ENCODE data around the gene MEAK7. TPM values are rescaled to one million over a fixed set of nuclear protein-coding genes. Genes with fewer than 3 reads are reported as not detected.
A peak's percentile ranks its signal among the peaks of the same experiment; 100 is the strongest.

The MEAK7 gene
- total and polyA plus RNA-seq, 4 experiments from 2014 or later: 3.3 to 16.8 (median 11.1) TPM

GRCh38 chr16:84507011-84507982, 2.8 kb upstream of the MEAK7 start:
- Mint-ChIP-seq H3K36me3 (peaks cover 0 to 4% of the 10 kb centered on the region in 2 donors), H3K27me3 (no peaks in the 10 kb centered on the region), H3K9me3 (peaks cover 0 to 2% (median 0%) of the 10 kb centered on the region in 8 donors), H3K4me3 (peak overlapping the region; percentile 53 to 94 (median 72)), H3K27ac (peak overlapping the region; percentile 36 to 86 (median 75)), H3K4me1 (peaks cover 40 to 71% (median 54%) of the 10 kb centered on the region in 4 donors)
- H3K4me3 ChIP-seq (ENCODE audit: low read length in 2 of 2): peak overlapping the region in 1 of 2 donors; percentile 38
- no peak overlapping the region for H3K27ac ChIP-seq (ENCODE audit: low read depth, low read length)
- intact Hi-C loops (cut with micrococcal nuclease): no loop called here
- POLR2A ChIA-PET (ENCODE audit: partially characterized antibody): interaction anchor here (1.1 to 5.6 kb wide), 18 partner anchors 9 to 391 kb away, joined by 3 to 56 read pairs (median 7); partner anchors contain the start of genes COTL1, KLHL36 and MBTPS1
- peaks cover 68% of the 10 kb centered on the region for H3K4me1 ChIP-seq (ENCODE audit: insufficient read depth, low read length)
- no peaks in the 10 kb centered on the region for H3K36me3 ChIP-seq (ENCODE audit: insufficient read depth, low read length)
- H3K27me3 ChIP-seq (ENCODE audit: insufficient read depth, low read length): no peaks in the 10 kb centered on the region
- CTCF ChIA-PET (ENCODE audit: partially characterized antibody): interaction anchor here (0.7 to 14.7 kb wide), 30 partner anchors 10 to 466 kb away, joined by 3 to 358 read pairs (median 6); partner anchors contain the start of genes COTL1 and TAF1C
- no peaks in the 10 kb centered on the region for H3K9me3 ChIP-seq (ENCODE audit: control insufficient read depth in 1 of 2, low read length in 2 of 2)
- peak in 2 of 5 donors; percentile 20 to 30 for DNase-seq

DNA sequence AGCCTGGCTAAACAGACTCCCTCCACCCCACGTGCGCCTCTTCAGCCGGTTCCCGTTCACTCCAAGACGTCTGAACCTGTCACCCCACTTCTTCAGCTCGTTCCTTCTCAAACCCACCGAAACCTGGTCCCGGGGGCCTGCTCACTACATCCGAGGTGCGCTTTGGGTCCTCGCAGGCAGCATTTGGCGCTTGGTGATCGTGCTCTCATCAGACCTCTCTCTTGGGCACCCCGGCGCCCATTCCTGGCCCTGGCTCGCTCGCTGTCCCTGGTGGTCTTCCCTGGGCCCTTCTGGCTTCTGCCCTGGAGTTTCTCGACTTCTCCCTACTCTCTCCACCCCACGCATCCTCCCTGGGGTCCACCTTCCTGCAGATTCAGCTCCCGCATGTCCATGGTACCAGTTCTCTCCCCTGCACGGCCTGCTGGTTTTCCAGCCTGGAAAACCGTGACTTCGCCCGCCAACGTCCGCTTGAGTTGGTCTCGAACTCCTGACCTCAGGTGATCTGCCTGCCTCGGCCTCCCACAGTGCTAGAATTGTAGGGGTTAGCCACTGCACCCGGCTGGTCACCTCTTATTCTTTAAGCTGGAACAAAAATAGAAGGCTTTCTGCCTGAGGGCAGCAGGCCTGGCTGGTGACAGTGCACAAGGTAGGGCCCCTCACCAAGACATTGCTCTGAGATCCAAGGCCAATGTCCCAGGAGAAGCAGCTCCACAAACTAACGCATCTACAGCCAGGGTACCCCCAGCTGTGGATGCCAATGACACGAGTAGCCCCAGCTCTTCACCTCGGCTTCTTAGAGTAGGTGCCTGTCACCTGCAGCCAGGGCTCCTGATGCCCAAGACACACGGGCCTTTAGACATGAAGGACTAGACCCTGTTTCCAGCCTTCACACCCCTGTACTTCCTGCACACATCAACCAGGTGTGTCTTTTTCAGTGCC, 1.1 kb upstream of the MEAK7 start:
- H3K36me3 Mint-ChIP-seq: peaks cover 0 to 4% of the 10 kb centered on the region in 2 donors
- H3K9me3 Mint-ChIP-seq: no peaks in the 10 kb centered on the region
- CTCF ChIA-PET (ENCODE audit: partially characterized antibody): interaction anchor here (0.7 to 14.7 kb wide), 42 partner anchors 10 to 449 kb away, joined by 3 to 358 read pairs (median 4); partner anchors contain the start of genes COTL1 and KLHL36
- peak overlapping the region; percentile 87 to 94 (median 91) for H3K4me3 Mint-ChIP-seq
- H3K27me3 ChIP-seq (ENCODE audit: insufficient read depth, low read length): no peaks in the 10 kb centered on the region
- H3K36me3 ChIP-seq (ENCODE audit: insufficient read depth, low read length): no peaks in the 10 kb centered on the region
- POLR2A ChIA-PET (ENCODE audit: partially characterized antibody): interaction anchor here (0.7 to 5.6 kb wide), 25 partner anchors 9 to 389 kb away, joined by 3 to 56 read pairs (median 4); partner anchors contain the start of genes COTL1, KLHL36 and MBTPS1
- intact Hi-C loops (cut with micrococcal nuclease): loop anchor here (1.0 kb wide), 1 partner anchor 9 kb away; no protein-coding TSS in a partner anchor
- peak overlapping the region; percentile 84 to 85 for H3K4me3 ChIP-seq (ENCODE audit: low read length in 2 of 2)
- peaks cover 55% of the 10 kb centered on the region for H3K4me1 ChIP-seq (ENCODE audit: insufficient read depth, low read length)
- no peak for DNase-seq
- H3K9me3 ChIP-seq (ENCODE audit: control insufficient read depth in 1 of 2, low read length in 2 of 2): no peaks in the 10 kb centered on the region
- H3K27ac Mint-ChIP-seq: peak overlapping the region; percentile 80 to 92 (median 88)
- H3K27ac ChIP-seq (ENCODE audit: low read depth, low read length): peak overlapping the region; percentile 74
- no peaks in the 10 kb centered on the region for H3K27me3 Mint-ChIP-seq
- peaks cover 33 to 59% (median 44%) of the 10 kb centered on the region in 4 donors for H3K4me1 Mint-ChIP-seq

DNA sequence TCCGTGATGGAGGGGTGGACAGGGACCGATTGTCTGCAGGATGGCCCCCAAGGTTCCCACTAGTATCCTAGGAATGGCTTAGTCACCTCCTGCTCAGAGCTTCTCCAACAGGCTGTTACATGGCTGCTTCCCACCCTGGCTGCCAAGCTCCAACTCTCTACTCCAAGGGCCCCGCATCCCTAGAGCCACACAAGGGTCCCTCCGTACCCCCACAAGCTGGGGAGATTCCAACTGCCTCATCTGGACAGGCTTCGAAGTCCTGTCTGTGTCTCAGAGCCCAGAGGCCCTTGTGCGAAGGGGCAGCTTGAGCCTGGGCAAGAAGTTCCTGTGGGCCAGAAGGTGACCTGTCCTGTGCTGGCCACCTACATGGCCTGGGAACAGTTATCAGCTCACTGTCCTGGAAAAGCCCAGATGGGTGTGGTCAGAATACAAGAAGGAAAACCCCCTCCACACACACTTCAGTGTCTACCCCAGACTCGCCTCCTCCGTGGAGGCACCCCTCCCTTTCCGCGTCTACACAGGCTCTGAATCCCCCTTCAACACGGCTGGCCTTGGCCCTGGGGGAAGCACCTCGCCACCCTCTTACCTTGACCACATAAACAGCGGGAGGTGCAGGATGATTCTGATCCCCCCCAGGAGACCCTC, 586 bp downstream of the MEAK7 start:
- peak overlapping the region; percentile 61 to 94 (median 87) for H3K4me3 Mint-ChIP-seq
- intact Hi-C loops (cut with micrococcal nuclease): loop anchor here (1.0 to 5.0 kb wide), 3 partner anchors 196 to 523 kb away; partner anchors contain the start of gene KIAA0513
- Histone ChIP-seq H3K36me3 (ENCODE audit: insufficient read depth, low read length) (no peaks in the 10 kb centered on the region), H3K27me3 (ENCODE audit: insufficient read depth, low read length) (no peaks in the 10 kb centered on the region), H3K27ac (ENCODE audit: low read depth, low read length) (peak overlapping the region; percentile 74), H3K9me3 (ENCODE audit: control insufficient read depth in 1 of 2, low read length in 2 of 2) (no peaks in the 10 kb centered on the region), H3K4me3 (ENCODE audit: low read length in 2 of 2) (peak overlapping the region; percentile 84 to 85), H3K4me1 (ENCODE audit: insufficient read depth, low read length) (peaks cover 50% of the 10 kb centered on the region)
- H3K4me1 Mint-ChIP-seq: peaks cover 31 to 52% (median 42%) of the 10 kb centered on the region in 4 donors
- peaks cover 0 to 9% of the 10 kb centered on the region in 2 donors for H3K36me3 Mint-ChIP-seq
- H3K27ac Mint-ChIP-seq: peak overlapping the region; percentile 36 to 88 (median 67)
- no peaks in the 10 kb centered on the region for H3K27me3 Mint-ChIP-seq
- DNase-seq: peak in 1 of 5 donors; percentile 64
- ChIA-PET POLR2A (ENCODE audit: partially characterized antibody) (interaction anchor here (1.2 to 5.6 kb wide), 7 partner anchors 12 to 255 kb away, joined by 3 to 56 read pairs (median 5); partner anchors contain the start of gene COTL1), CTCF (ENCODE audit: partially characterized antibody) (interaction anchor here (0.7 to 14.7 kb wide), 7 partner anchors 8 to 235 kb away, joined by 3 to 358 read pairs (median 35); partner anchors contain the start of gene COTL1)
- no peaks in the 10 kb centered on the region for H3K9me3 Mint-ChIP-seq

GRCh38 chr16:84502581-84502980, 1.9 kb downstream of the MEAK7 start:
- DNase-seq: no peak
- Histone ChIP-seq H3K27ac (ENCODE audit: low read depth, low read length) (no peak overlapping the region), H3K9me3 (ENCODE audit: control insufficient read depth in 1 of 2, low read length in 2 of 2) (no peaks in the 10 kb centered on the region), H3K27me3 (ENCODE audit: insufficient read depth, low read length) (no peaks in the 10 kb centered on the region), H3K4me1 (ENCODE audit: insufficient read depth, low read length) (peaks cover 37% of the 10 kb centered on the region), H3K4me3 (ENCODE audit: low read length in 2 of 2) (no peak overlapping the region), H3K36me3 (ENCODE audit: insufficient read depth, low read length) (peaks cover 3% of the 10 kb centered on the region)
- intact Hi-C loops (cut with micrococcal nuclease): loop anchor here (5.0 kb wide), 2 partner anchors 415 to 525 kb away; partner anchors contain the start of gene KIAA0513
- Mint-ChIP-seq H3K27ac (peak overlapping the region in 3 of 7 donors; percentile 62 to 86 (median 71)), H3K36me3 (peaks cover 2 to 18% of the 10 kb centered on the region in 2 donors), H3K27me3 (no peaks in the 10 kb centered on the region), H3K9me3 (no peaks in the 10 kb centered on the region), H3K4me3 (peak overlapping the region in 3 of 8 donors; percentile 35 to 46 (median 42)), H3K4me1 (peaks cover 24 to 39% (median 32%) of the 10 kb centered on the region in 4 donors)
- POLR2A ChIA-PET (ENCODE audit: partially characterized antibody): no interaction called here
- CTCF ChIA-PET (ENCODE audit: partially characterized antibody): interaction anchor here (0.6 to 14.7 kb wide), 6 partner anchors 12 to 236 kb away, joined by 3 to 358 read pairs (median 6); partner anchors contain the start of gene COTL1

DNA sequence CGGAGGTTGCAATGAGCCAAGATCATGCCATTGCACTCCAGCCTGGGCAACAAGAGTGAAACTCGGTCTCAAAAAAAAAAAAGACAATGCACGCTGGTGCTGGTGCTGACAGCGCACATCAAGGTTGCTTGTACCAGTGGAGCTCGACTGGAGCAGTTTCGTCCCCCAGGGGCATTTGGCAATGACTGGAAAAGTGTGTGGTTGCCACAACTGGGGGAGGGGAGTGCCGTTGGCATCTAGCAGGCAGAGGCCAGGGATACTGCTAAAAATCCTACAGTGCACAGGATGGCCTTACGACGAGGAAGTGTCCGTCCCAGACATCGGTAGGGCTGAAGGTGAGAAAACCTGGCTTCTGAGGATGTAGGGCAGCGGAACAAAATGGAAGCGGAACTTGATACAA, 2.4 kb downstream of the MEAK7 start:
- peaks cover 8% of the 10 kb centered on the region for H3K36me3 ChIP-seq (ENCODE audit: insufficient read depth, low read length)
- no peaks in the 10 kb centered on the region for H3K9me3 ChIP-seq (ENCODE audit: control insufficient read depth in 1 of 2, low read length in 2 of 2)
- H3K4me1 ChIP-seq (ENCODE audit: insufficient read depth, low read length): peaks cover 32% of the 10 kb centered on the region
- Mint-ChIP-seq H3K4me3 (peak overlapping the region in 1 of 8 donors; percentile 42), H3K27me3 (no peaks in the 10 kb centered on the region), H3K9me3 (no peaks in the 10 kb centered on the region), H3K27ac (peak overlapping the region in 2 of 7 donors; percentile 36 to 42), H3K4me1 (peaks cover 19 to 34% (median 27%) of the 10 kb centered on the region in 4 donors), H3K36me3 (peaks cover 7 to 23% of the 10 kb centered on the region in 2 donors)
- H3K27ac ChIP-seq (ENCODE audit: low read depth, low read length): no peak overlapping the region
- CTCF ChIA-PET (ENCODE audit: partially characterized antibody): interaction anchor here (0.6 to 14.7 kb wide), 3 partner anchors 89 to 224 kb away, joined by 3 to 358 read pairs (median 4); partner anchors contain the start of gene COTL1
- no peaks in the 10 kb centered on the region for H3K27me3 ChIP-seq (ENCODE audit: insufficient read depth, low read length)
- POLR2A ChIA-PET (ENCODE audit: partially characterized antibody): no interaction called here
- intact Hi-C loops (cut with micrococcal nuclease): loop anchor here (5.0 kb wide), 2 partner anchors 415 to 525 kb away; partner anchors contain the start of gene KIAA0513
- H3K4me3 ChIP-seq (ENCODE audit: low read length in 2 of 2): no peak overlapping the region
- DNase-seq: no peak
